ENCODE measurements around the gene SELENOO. TPM values are rescaled to one million over a fixed set of nuclear protein-coding genes. Genes with fewer than 3 reads are reported as not detected.

The SELENOO gene
- total RNA-seq, 2 experiments from 2014 or later, result 34.0 to 44.2 TPM

DNA sequence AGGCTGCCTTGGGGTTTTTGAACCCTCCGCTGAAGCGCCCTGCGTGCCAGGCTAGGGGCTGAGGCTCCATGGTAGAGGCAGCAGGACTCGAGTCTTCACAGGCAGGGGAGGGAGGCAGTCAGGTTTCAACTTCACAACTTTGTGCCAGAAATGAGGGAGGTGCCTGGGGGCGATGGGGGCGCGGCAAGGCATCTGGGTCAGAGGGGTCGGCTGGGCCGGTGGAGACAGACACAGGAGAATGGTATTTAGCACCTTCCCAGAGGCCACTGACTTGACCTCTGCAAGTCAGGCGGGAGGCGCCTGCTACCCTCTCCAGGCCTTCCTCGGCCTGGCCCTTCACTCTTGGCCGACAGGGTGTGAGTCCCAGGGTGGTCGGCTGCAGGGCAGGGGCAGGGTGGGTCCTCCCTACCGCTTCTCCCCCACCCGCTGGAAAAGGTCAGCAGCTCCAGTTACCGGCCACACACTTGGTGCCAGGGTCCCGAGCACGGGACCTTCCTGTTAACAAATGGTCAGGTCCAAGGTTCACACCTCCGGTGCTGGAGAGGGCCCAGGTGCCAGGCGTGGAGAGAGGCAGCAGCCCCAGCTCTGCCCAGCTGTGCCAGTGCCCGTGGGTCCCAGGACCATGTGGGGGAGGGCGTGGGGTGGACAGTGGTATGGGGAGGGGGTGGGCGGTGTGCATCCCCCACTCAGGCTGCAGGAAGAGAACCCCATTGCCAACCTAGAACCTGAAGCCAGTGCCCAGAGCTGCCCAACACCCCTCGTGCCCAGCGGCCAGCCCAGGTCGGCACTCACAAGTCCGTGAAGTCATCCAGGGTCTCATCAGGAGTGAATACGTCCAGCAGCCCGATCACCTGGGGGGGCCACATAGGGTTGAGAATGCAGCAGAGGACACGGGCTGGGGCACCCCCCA is 56.9 kb downstream of the SELENOO start:
- H3K4me1 ChIP-seq (ENCODE audit: insufficient read depth, low read length, poor library complexity, severe bottlenecking), result peaks cover 15% of the 10 kb centered on the region
- H3K79me2 ChIP-seq (ENCODE audit: insufficient read depth, low read depth, low read length), result peaks cover 15% of the 10 kb centered on the region
- H3K9me2 ChIP-seq (ENCODE audit: insufficient read depth, low read length), result no peaks in the 10 kb centered on the region
- TF ChIP-seq, protein P1, sequence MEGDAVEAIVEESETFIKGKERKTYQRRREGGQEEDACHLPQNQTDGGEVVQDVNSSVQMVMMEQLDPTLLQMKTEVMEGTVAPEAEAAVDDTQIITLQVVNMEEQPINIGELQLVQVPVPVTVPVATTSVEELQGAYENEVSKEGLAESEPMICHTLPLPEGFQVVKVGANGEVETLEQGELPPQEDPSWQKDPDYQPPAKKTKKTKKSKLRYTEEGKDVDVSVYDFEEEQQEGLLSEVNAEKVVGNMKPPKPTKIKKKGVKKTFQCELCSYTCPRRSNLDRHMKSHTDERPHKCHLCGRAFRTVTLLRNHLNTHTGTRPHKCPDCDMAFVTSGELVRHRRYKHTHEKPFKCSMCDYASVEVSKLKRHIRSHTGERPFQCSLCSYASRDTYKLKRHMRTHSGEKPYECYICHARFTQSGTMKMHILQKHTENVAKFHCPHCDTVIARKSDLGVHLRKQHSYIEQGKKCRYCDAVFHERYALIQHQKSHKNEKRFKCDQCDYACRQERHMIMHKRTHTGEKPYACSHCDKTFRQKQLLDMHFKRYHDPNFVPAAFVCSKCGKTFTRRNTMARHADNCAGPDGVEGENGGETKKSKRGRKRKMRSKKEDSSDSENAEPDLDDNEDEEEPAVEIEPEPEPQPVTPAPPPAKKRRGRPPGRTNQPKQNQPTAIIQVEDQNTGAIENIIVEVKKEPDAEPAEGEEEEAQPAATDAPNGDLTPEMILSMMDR (conservative IDR thresholded peaks at IDR 0.05; ENCODE audit: low read length), result no peak
- no peak for TF ChIP-seq EZH2phosphoT487 (IDR thresholded peaks at IDR 0.05; ENCODE audit: borderline replicate concordance, low read depth, low read length)
- no peak overlapping the region for H3K4me2 ChIP-seq (ENCODE audit: low read length)
- H3K36me3 ChIP-seq (ENCODE audit: insufficient read depth, low read length), result peaks cover 37% of the 10 kb centered on the region
- ChIA-PET POLR2A (no interaction called here), CTCF (ENCODE audit: unreplicated experiment) (no interaction called here)
- H2AFZ ChIP-seq (ENCODE audit: low read length), result no peak overlapping the region
- no peak for DNase-seq (ENCODE audit: low spot score)
- no TSS peak for BruUV-seq (replicated peaks)
- no peaks in the 10 kb centered on the region for H3K9me3 ChIP-seq (ENCODE audit: low read length)
- no peak overlapping the region for H3K4me3 ChIP-seq (ENCODE audit: low read depth, low read length, poor library complexity, severe bottlenecking)
- H3K27ac ChIP-seq (ENCODE audit: low read depth, low read length, poor library complexity, severe bottlenecking), result no peak overlapping the region
- H4K20me1 ChIP-seq (ENCODE audit: insufficient read depth, low read length), result no peaks in the 10 kb centered on the region
- intact Hi-C loops (cut with micrococcal nuclease; ENCODE audit: unreplicated experiment), result no loop called here

DNA sequence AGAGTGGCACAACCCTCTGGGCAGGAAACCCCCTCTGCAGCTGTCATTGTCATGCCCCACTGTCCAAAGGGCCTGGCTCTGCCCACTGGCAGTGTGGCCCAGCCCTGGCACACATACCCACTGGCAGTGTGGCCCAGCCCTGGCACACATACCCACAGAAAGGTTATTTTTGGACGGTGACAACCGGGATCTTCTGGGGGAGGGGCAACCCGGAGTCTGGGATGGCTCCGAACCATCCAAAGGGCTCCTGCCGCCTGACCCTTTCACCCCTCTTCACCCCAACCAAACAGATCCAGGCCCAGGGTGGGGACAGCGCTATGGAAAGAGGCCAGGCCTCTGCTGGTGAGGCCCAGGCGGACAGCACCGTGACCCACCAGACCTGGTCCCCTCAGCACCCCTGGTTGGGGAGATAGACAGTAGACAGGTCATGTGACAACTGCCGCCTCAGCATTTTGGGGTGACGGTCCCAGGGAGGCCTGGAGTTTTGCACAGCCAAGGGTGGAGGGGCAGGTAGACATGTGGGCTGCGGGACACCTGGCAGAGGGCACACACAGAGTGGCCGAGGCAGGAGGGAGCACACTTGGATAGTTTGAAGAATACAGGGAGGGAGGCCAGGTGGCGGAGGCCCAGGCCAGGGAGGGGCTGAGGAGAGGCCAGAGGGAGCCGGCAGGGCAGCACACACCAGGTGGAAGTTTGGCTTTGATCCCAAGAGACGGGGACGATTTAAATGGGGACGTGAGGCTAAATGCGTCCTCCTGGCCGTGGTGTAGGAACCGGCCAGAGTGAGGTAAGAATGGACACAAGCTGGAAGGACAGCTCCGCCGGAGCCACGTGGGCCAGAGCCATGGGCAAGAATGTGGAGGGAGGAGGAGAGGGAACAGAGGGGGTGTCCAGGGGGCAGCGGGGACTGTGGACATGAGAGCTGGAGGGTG is 57.8 kb downstream of the SELENOO start:
- Histone ChIP-seq H2AFZ (ENCODE audit: low read length) (no peak overlapping the region), H4K20me1 (ENCODE audit: insufficient read depth, low read length) (no peaks in the 10 kb centered on the region), H3K9me3 (ENCODE audit: low read length) (no peaks in the 10 kb centered on the region), H3K4me2 (ENCODE audit: low read length) (no peak overlapping the region), H3K27ac (ENCODE audit: low read depth, low read length, poor library complexity, severe bottlenecking) (no peak overlapping the region), H3K36me3 (ENCODE audit: insufficient read depth, low read length) (peaks cover 35% of the 10 kb centered on the region), H3K79me2 (ENCODE audit: insufficient read depth, low read depth, low read length) (peaks cover 15% of the 10 kb centered on the region), H3K9me2 (ENCODE audit: insufficient read depth, low read length) (no peaks in the 10 kb centered on the region), H3K4me3 (ENCODE audit: low read depth, low read length, poor library complexity, severe bottlenecking) (no peak overlapping the region), H3K4me1 (ENCODE audit: insufficient read depth, low read length, poor library complexity, severe bottlenecking) (peaks cover 21% of the 10 kb centered on the region)
- DNase-seq (ENCODE audit: low spot score), result no peak
- no TSS peak for BruUV-seq (replicated peaks)
- ChIA-PET CTCF (ENCODE audit: unreplicated experiment) (no interaction called here), POLR2A (no interaction called here)
- intact Hi-C loops (cut with micrococcal nuclease; ENCODE audit: unreplicated experiment), result no loop called here
- TF ChIP-seq, protein P1 (conservative IDR thresholded peaks at IDR 0.05; ENCODE audit: low read length), result no peak
- TF ChIP-seq EZH2phosphoT487 (IDR thresholded peaks at IDR 0.05; ENCODE audit: borderline replicate concordance, low read depth, low read length), result no peak

Data from OCI-LY7 (cell line).